Right atrium auricular region (tissue), 2 donors: ENCODE results near the gene CEP170B. TPM values are rescaled to one million over a fixed set of nuclear protein-coding genes. Genes with fewer than 3 reads are reported as not detected.
A peak's percentile ranks its signal among the peaks of the same experiment; 100 is the strongest.

ENCODE experiments used
- DNase-seq: peaks from one replicate; pipeline ENCODE4 v3.0.0-alpha.2; 2019; ENCODE audit warnings: low spot score
- H3K27ac ChIP-seq, 2 donors: fragments of 200-600 bp; sonication (generic); 1 replicate in 1 of 2; 2 replicates in 1 of 2; pipeline ENCODE4 v1.5.1; 2016 to 2019
- H3K27me3 ChIP-seq, 2 donors: fragments of 200-600 bp; sonication (generic); one replicate each; pipeline versions ENCODE4 v1.5.1 to v1.6.0; 2017 to 2019
- H3K36me3 ChIP-seq: fragments of 200-600 bp; sonication (generic); one replicate; pipeline ENCODE4 v1.5.1; 2016
- H3K4me1 ChIP-seq, 2 donors: fragments of 200-600 bp; sonication (generic); one replicate each; pipeline versions ENCODE4 v1.5.1 to v1.6.0; 2017 to 2019
- H3K4me3 ChIP-seq, 2 donors: fragments of 200-600 bp; sonication (generic); 1 replicate in 1 of 2; 2 replicates in 1 of 2; pipeline ENCODE4 v1.5.1; 2017 to 2019; ENCODE audit warnings: mild to moderate bottlenecking in 1 of 2, moderate library complexity in 1 of 2
- H3K9me3 ChIP-seq, 2 donors: fragments of 200-600 bp; sonication (generic); one replicate each; pipeline ENCODE4 v1.5.1; 2019
- total RNA-seq, 2 donors: library from RNA; depleted of rRNA; stranded (reverse); fragments of >200 nt; gene quantifications; one replicate each; pipeline ENCODE4 v1.1.0, GENCODE V29; 2016
- TF ChIP-seq, protein P1 (sequence below), 2 donors: fragments of 200-600 bp; sonication (generic); IDR thresholded peaks; one replicate each; pipeline ENCODE4 v1.5.1; 2019; ENCODE audit warnings: antibody characterized with exemption in 2 of 2

CEP170B gene
- total RNA-seq, 2 donors from 2014 or later: 7.9 to 15.1 TPM

DNA sequence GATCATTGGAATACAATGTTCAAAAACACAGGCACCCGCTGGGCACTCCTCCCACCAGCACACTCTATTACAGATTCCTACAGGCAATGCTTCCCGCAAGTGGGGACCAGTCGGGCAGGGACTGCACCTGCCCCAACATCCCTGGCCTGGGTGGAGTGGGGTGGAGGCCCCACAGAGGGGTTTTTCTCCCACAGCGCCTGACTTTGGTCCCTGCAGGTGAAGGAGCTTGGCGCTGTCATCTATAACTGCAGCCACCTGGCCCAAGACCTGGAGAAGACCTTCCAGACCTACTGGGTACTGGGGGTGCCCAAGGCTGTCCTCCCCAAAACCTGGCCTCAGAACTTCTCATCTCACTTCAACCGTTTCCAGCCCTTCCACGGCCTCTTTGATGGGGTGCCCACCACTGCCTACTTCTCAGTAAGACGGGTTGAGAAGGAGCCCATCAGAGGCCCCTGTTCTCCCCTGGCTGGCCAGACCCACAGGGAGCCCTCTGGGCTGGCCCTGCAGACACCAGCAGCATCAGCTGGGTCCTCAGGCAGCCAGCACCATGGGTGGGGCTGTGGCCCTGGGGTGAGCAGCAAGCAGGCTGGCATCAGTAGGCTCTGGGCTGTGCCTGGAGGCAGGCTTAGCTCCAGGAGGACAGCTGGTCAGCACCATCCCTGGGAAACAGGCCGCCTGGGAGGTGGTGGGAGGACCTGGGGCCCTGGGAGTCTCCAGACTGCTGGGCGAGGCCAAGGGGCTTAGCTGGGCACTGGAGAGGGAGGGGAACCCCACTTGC is 65.6 kb downstream of the CEP170B start:
- Histone ChIP-seq H3K4me1 (peaks cover 0 to 21% of the 10 kb centered on the region in 2 donors), H3K36me3 (no peaks in the 10 kb centered on the region), H3K4me3 (no peak overlapping the region), H3K27ac (no peak overlapping the region), H3K9me3 (no peaks in the 10 kb centered on the region), H3K27me3 (no peaks in the 10 kb centered on the region)
- no peak for DNase-seq
- TF ChIP-seq, protein P1, sequence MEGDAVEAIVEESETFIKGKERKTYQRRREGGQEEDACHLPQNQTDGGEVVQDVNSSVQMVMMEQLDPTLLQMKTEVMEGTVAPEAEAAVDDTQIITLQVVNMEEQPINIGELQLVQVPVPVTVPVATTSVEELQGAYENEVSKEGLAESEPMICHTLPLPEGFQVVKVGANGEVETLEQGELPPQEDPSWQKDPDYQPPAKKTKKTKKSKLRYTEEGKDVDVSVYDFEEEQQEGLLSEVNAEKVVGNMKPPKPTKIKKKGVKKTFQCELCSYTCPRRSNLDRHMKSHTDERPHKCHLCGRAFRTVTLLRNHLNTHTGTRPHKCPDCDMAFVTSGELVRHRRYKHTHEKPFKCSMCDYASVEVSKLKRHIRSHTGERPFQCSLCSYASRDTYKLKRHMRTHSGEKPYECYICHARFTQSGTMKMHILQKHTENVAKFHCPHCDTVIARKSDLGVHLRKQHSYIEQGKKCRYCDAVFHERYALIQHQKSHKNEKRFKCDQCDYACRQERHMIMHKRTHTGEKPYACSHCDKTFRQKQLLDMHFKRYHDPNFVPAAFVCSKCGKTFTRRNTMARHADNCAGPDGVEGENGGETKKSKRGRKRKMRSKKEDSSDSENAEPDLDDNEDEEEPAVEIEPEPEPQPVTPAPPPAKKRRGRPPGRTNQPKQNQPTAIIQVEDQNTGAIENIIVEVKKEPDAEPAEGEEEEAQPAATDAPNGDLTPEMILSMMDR (IDR thresholded peaks at IDR 0.05): no peak

- no peaks in the 10 kb centered on the region for H3K27me3 ChIP-seq
- TF ChIP-seq, protein P1 (IDR thresholded peaks at IDR 0.05): no peak
- no peaks in the 10 kb centered on the region for H3K36me3 ChIP-seq
- no peak for DNase-seq
- H3K4me1 ChIP-seq: peaks cover 0 to 21% of the 10 kb centered on the region in 2 donors
- no peaks in the 10 kb centered on the region for H3K9me3 ChIP-seq
- peak overlapping the region in 1 of 2 donors; percentile 67 for H3K4me3 ChIP-seq
- no peak overlapping the region for H3K27ac ChIP-seq
These were observed 66.3 kb downstream of the CEP170B start for GRCh38 chr14:104931304-104931770.

- Histone ChIP-seq H3K27ac (no peak overlapping the region), H3K9me3 (no peaks in the 10 kb centered on the region), H3K36me3 (no peaks in the 10 kb centered on the region), H3K27me3 (no peaks in the 10 kb centered on the region), H3K4me1 (peaks cover 0 to 21% of the 10 kb centered on the region in 2 donors), H3K4me3 (peak overlapping the region in 1 of 2 donors; percentile 67)
- no peak for DNase-seq
- TF ChIP-seq, protein P1 (IDR thresholded peaks at IDR 0.05): no peak
These were observed 67.0 kb downstream of the CEP170B start for GRCh38 chr14:104931771-104932675.

DNA sequence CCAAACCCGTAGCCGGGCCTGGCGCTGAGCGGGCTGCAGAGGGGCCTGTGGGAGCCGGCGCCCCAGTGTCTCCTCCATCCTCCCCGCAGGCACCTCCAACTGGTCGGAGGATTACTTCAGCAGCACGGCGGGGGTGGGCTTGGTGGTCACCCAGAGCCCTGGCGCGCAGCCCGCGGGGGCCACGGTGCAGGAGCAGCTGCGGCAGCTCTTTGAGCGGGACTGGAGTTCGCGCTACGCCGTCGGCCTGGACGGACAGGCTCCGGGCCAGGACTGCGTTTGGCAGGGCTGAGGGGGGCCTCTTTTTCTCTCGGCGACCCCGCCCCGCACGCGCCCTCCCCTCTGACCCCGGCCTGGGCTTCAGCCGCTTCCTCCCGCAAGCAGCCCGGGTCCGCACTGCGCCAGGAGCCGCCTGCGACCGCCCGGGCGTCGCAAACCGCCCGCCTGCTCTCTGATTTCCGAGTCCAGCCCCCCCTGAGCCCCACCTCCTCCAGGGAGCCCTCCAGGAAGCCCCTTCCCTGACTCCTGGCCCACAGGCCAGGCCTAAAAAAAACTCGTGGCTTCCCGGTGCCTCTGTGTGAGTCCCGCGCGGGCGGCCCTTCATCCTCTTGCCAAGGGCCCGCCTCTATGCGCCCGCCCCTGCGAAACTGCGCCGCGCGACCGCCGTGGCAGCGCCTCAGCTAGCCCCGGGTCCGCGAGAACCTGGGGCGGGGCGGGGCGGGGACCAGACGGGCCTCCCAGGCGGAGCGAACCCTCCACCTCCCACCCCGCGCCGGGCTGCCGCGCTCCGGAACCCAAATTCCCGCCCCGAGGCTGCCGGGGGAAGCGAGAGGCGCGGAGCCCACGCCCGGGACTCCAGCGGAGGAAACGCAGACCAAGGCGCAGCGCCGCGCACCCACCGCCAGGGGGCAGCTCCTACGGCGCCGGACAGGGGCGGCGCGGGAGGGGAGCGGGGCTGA is 67.9 kb downstream of the CEP170B start:
- DNase-seq: peak; percentile 81
- TF ChIP-seq, protein P1 (IDR thresholded peaks at IDR 0.05): peak; percentile 70 to 89
- Histone ChIP-seq H3K9me3 (no peaks in the 10 kb centered on the region), H3K4me3 (peak overlapping the region; percentile 36 to 67), H3K4me1 (peaks cover 0 to 21% of the 10 kb centered on the region in 2 donors), H3K36me3 (no peaks in the 10 kb centered on the region), H3K27ac (peak overlapping the region; percentile 8 to 39), H3K27me3 (no peaks in the 10 kb centered on the region)
